Vagina (tissue), 2 donors: ENCODE data around the gene EEF1AKMT4.

Experiments used
- CTCF ChIP-seq, 3 experiments: fragments of 450-650 bp in 2 of 3; fragments of 200-600 bp in 1 of 3; sonication (generic) in 1 of 3; IDR thresholded peaks; one replicate each; pipeline ENCODE4 v1.5.1; 2017 to 2019; ENCODE audit warnings: antibody characterized with exemption in 3 of 3, mild to moderate bottlenecking in 2 of 3, moderate library complexity in 2 of 3
- POLR2A ChIP-seq, 2 donors: fragments of 450-650 bp; IDR thresholded peaks; one replicate each; pipeline ENCODE4 v1.6.1; 2017; ENCODE audit warnings: antibody characterized with exemption in 2 of 2, mild to moderate bottlenecking in 2 of 2, moderate library complexity in 2 of 2
- POLR2AphosphoS5 ChIP-seq, 2 donors: sonication (generic); formaldehyde crosslinking; IDR thresholded peaks; one replicate each; pipeline ENCODE4 v1.9.0; 2017; ENCODE audit warnings: antibody characterized with exemption in 2 of 2, mild to moderate bottlenecking in 2 of 2, low read depth in 1 of 2; ENCODE audit not compliant: insufficient read depth in 1 of 2

DNA sequence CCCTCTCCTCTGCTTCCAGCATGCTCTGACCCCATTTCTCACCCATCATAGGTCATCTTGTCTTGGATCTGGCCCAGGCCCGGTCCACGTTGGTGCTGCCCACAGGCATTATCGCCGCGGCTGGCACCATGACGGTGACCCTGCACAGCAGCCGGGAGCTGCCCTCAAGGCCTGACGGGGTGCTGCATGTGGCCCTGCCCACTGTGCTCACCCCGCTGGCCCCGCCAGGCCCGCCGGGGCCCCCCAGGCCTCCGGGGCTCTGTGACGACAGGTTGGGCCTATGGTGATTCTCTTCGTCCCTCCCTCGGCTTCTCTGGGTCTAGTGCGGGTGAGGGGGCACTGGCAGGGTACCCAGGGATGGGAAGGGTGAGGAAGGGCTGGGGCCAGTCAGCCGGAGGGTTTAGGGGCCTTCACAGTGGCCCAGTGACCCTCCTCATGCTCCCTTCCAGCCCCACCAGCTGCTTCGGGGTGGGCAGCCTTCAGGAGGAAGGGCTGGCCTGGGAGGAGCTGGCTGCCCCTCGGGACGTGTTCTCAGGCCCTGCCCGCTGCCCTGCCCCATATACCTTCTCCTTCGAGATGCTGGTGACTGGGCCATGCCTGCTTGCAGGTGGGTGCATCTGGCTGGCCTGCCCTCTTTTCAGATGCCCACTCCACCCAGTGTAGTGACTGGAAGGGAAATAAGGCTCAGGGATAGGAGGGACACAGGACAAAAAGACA lies 16.2 kb upstream of the EEF1AKMT4 start:
- TF ChIP-seq CTCF (IDR thresholded peaks at IDR 0.05), result no peak
- TF ChIP-seq POLR2A (IDR thresholded peaks at IDR 0.05), result no peak
- no peak for TF ChIP-seq POLR2AphosphoS5 (IDR thresholded peaks at IDR 0.05; ENCODE audit: insufficient read depth in 1 of 2, low read depth in 1 of 2)
